Measurements from ENCODE around the gene DDX27. TPM values are rescaled to one million over a fixed set of nuclear protein-coding genes. Genes with fewer than 3 reads are reported as not detected.

The DDX27 gene
- total and polyA plus RNA-seq, 9 of the 15 experiments (the other 6 are each of a cell fraction or from before 2014, with no cell fraction given): 17.9 to 79.3 (median 57.0) TPM

- Histone ChIP-seq H3K27me3 (ENCODE audit: control insufficient read depth in 2 of 2, insufficient read depth in 2 of 2, low read length in 2 of 2) (no peaks in the 10 kb centered on the region), H3K4me3 (no peak overlapping the region), H3K9me1 (ENCODE audit: control insufficient read depth, insufficient read depth, low read length) (no peaks in the 10 kb centered on the region), H3K9me3 (replicated peaks; ENCODE audit: control insufficient read depth, insufficient read depth, low read depth, low read length) (no peaks in the 10 kb centered on the region), H3K36me3 (ENCODE audit: control insufficient read depth, insufficient read depth, low read length) (peaks cover 87% of the 10 kb centered on the region), H3K9ac (ENCODE audit: insufficient read depth in 1 of 2, low read depth in 2 of 2, low read length in 2 of 2) (no peak overlapping the region), H3K79me2 (ENCODE audit: control insufficient read depth, insufficient read depth, low read length) (no peaks in the 10 kb centered on the region), H3K4me1 (replicated peaks in 1 of 2; ENCODE audit: control insufficient read depth in 2 of 2, insufficient read depth in 2 of 2, low read length in 2 of 2) (no peaks in the 10 kb centered on the region), H2AFZ (ENCODE audit: low read depth, low read length) (no peak overlapping the region), H3K4me2 (ENCODE audit: insufficient read depth, low read length) (no peak overlapping the region), H3K27ac (ENCODE audit: extremely low read depth, low read depth, low read length) (no peak overlapping the region), H4K20me1 (replicated peaks; ENCODE audit: control insufficient read depth, insufficient read depth, low read length) (peaks cover 19% of the 10 kb centered on the region)
- ATAC-seq (no peak), FAIRE-seq (no peak), DNase-seq (ENCODE audit: extremely low read depth in 1 of 4, low spot score in 3 of 4) (no peak)
- in situ Hi-C loops (cut with MboI) (loop anchor here (5.0 kb wide), 1 partner anchor 75 kb away; no protein-coding TSS in a partner anchor), intact Hi-C loops (cut with micrococcal nuclease) (no loop called here)
- CTCF ChIA-PET (ENCODE audit: low intra/inter-chr PET ratio): interaction anchor here (0.6 to 0.7 kb wide), 2 partner anchors 15 to 86 kb away, joined by 3 to 8 read pairs; no protein-coding TSS in a partner anchor
- TSS peak; percentile 22 for BruUV-seq (replicated peaks)
- WGBS (ENCODE audit: insufficient coverage, low coverage, missing lambda C conversion rate): 89% methylated on average over 8 of the region's 8 CpGs
- TF ChIP-seq ZMIZ1 (IDR thresholded peaks at IDR 0.05; ENCODE audit: low read depth in 2 of 2, low read length in 2 of 2) (no peak), USF2 (CRISPR knock-in tag; IDR thresholded peaks at IDR 0.05) (0 out of 2 replicates have a peak, but pooled peaks have one; percentile 3)
- POLR2A ChIA-PET: interaction anchor here (0.9 to 1.1 kb wide), 2 partner anchors 8 to 13 kb away, joined by 3 to 7 read pairs; no protein-coding TSS in a partner anchor
These were observed 28.0 kb downstream of the DDX27 start for GRCh38 chr20:49247169-49247723.
